GOT3 (cell line): ENCODE data around the gene CDC20.
"Not testable (repeated sequence)": the region's sequence is repeated elsewhere in the genome, so short reads cannot be mapped to it uniquely, and the experiment has no call there.

Source experiments
- DNase-seq: peaks from one replicate; lab custom pipeline; 2025; ENCODE audit warnings: mixed read lengths; lab: John Stamatoyannopoulos, UW

Gene CDC20

GRCh38 chr1:43358121-43358745 is 548 bp upstream of the CDC20 start:
- no peak for DNase-seq

- no peak for DNase-seq
These were observed 915 bp downstream of the CDC20 start for GRCh38 chr1:43359696-43360095.

- DNase-seq: no peak
These were observed 1.8 kb downstream of the CDC20 start for GRCh38 chr1:43360616-43361015.

GRCh38 chr1:43363283-43363934 is 4.6 kb downstream of the CDC20 start:
- DNase-seq: no peak

GRCh38 chr1:43363935-43364525 is 5.2 kb downstream of the CDC20 start:
- no peak for DNase-seq

GRCh38 chr1:43365678-43366077 is 6.9 kb downstream of the CDC20 start:
- no peak for DNase-seq

GRCh38 chr1:43366179-43366578 is 7.4 kb downstream of the CDC20 start:
- no peak for DNase-seq

GRCh38 chr1:43366601-43367025 is 7.8 kb downstream of the CDC20 start:
- DNase-seq: no peak

- no peak for DNase-seq
These were observed 8.5 kb downstream of the CDC20 start for GRCh38 chr1:43367026-43367903.

GRCh38 chr1:43367904-43368645 is 9.3 kb downstream of the CDC20 start, which contains the start of gene ELOVL1:
Gene ELOVL1, minus strand, starts transcription at chr1:43368011. Its CDS starts 2,402 bp downstream, at chr1:43365609.
- peak; percentile 59 for DNase-seq

- no peak for DNase-seq
These were observed 9.9 kb downstream of the CDC20 start for GRCh38 chr1:43368646-43369020.

GRCh38 chr1:43369779-43370178 is 11.0 kb downstream of the CDC20 start:
- DNase-seq: not testable (repeated sequence)

- no peak for DNase-seq
These were observed 11.8 kb downstream of the CDC20 start for GRCh38 chr1:43370564-43370963.

- DNase-seq: no peak
These were observed 13.4 kb downstream of the CDC20 start for GRCh38 chr1:43372172-43372571.

GRCh38 chr1:43373066-43373940 is 14.5 kb downstream of the CDC20 start:
- DNase-seq: no peak

- no peak for DNase-seq
These were observed 18.0 kb downstream of the CDC20 start for GRCh38 chr1:43376723-43377235.

- DNase-seq: no peak
These were observed 19.1 kb downstream of the CDC20 start for GRCh38 chr1:43377831-43378230.

- no peak for DNase-seq
These were observed 20.7 kb downstream of the CDC20 start for GRCh38 chr1:43379476-43379875.

GRCh38 chr1:43381612-43382011 is 22.8 kb downstream of the CDC20 start:
- no peak for DNase-seq

- no peak for DNase-seq
These were observed 23.4 kb downstream of the CDC20 start for GRCh38 chr1:43382027-43382779.
